Testis (tissue), 3 donors: Measurements from ENCODE around the gene SFTPB. TPM values are rescaled to one million over a fixed set of nuclear protein-coding genes. Genes with fewer than 3 reads are reported as not detected.

ENCODE experiments used
- DNase-seq: peaks from one replicate; pipeline ENCODE4 v3.0.0-alpha.2; 2019
- H3K27ac ChIP-seq, 2 donors: fragments of 200-600 bp; sonication (generic); one replicate each; pipeline ENCODE4 v1.5.1; 2019
- H3K27me3 ChIP-seq: fragments of 200-600 bp; sonication (generic); one replicate; pipeline ENCODE4 v1.5.1; 2019
- H3K36me3 ChIP-seq: fragments of 200-600 bp; sonication (generic); one replicate; pipeline ENCODE4 v1.5.1; 2017; ENCODE audit warnings: low read depth; ENCODE audit errors: missing control alignments
- H3K4me1 ChIP-seq: fragments of 200-600 bp; sonication (generic); one replicate; pipeline ENCODE4 v1.5.1; 2019
- H3K4me3 ChIP-seq, 2 donors: fragments of 200-600 bp; sonication (generic); one replicate each; pipeline ENCODE4 v1.5.1; 2017 to 2019
- H3K9me3 ChIP-seq: fragments of 200-600 bp; sonication (generic); one replicate; pipeline ENCODE4 v1.5.1; 2017
- CTCF ChIP-seq, 3 experiments: fragments of 450-650 bp in 2 of 3; fragments of 200-600 bp in 1 of 3; sonication (generic) in 1 of 3; IDR thresholded peaks; one replicate each; pipeline ENCODE4 v1.5.1; 2016 to 2019; ENCODE audit warnings: antibody characterized with exemption in 3 of 3, mild to moderate bottlenecking in 2 of 3, moderate library complexity in 1 of 3
- POLR2A ChIP-seq: fragments of 450-650 bp; IDR thresholded peaks from one replicate; pipeline ENCODE4 v1.6.1; 2017; ENCODE audit warnings: antibody characterized with exemption, mild to moderate bottlenecking, moderate library complexity
- whole genome bisulfite sequencing, 2 donors: methylation state at CpG; one replicate each; pipeline ENCODE4 v1.1.5; 2018; 5-methylcytosine and 5-hydroxymethylcytosine counted together
- intact Hi-C: fragments of 100-400 bp; cut with DNase I; formaldehyde crosslinking; loops from one replicate; pipeline ENCODE4 v1.15.1; 2023; ENCODE audit warnings: low total_unique reads
- polyA plus RNA-seq: library from polyadenylated mRNA; stranded (reverse); fragments of 350-450 nt; fragmentation: Illumina TruSeq; extraction: RNeasy Lipid Tissue Mini Kit (QIAGEN cat#74804); gene quantifications from one replicate; pipeline ENCODE4 v1.2.3, GENCODE V29; 2014; ENCODE audit warnings: low read depth, low replicate concordance; ENCODE audit not compliant: insufficient read depth
- total RNA-seq, 2 donors: library from RNA; depleted of rRNA; stranded (reverse); fragments of >200 nt; gene quantifications; one replicate each; pipeline ENCODE4 v1.2.3, GENCODE V29; 2016

Gene SFTPB
- total and polyA plus RNA-seq, 3 donors from 2014 or later, result 0.25 to 0.36 TPM; not detected in 1

DNA sequence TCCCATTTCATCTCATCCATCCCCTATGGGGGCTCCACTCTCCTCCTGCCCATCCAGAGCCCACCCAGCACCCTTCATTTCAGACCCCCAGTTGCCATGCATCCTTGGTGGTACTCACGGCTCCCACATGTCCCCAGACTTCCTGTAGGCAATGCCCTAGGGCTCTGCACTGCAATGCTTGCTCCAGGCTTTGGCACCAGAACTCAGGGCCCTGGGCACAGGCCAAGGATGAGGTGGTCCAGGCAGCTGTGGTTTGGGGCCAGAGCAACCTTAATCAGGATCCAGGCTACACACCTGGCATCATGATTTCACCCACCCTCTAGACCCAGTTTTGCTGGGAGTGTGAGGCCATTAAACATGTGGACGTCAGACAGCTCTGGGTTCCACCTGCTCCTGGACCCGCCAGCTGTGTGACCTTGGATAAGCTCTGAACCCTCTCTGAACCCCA, 414 bp downstream of the SFTPB start:
- intact Hi-C loops, result no loop called here
- DNase-seq, result no peak
- no peak for TF ChIP-seq POLR2A
- TF ChIP-seq CTCF (IDR thresholded peaks at IDR 0.05), result no peak
- H3K4me3 ChIP-seq, result no peak overlapping the region
- no peak overlapping the region for H3K27ac ChIP-seq
- H3K4me1 ChIP-seq, result peaks cover 6% of the 10 kb centered on the region
- H3K36me3 ChIP-seq, result no peaks in the 10 kb centered on the region
- WGBS, 2 donors, result 68 to 74% methylated on average over 3 of the region's 3 CpGs
- no peaks in the 10 kb centered on the region for H3K27me3 ChIP-seq
- no peaks in the 10 kb centered on the region for H3K9me3 ChIP-seq

- WGBS, 2 donors, result 76 to 81% methylated on average over 5 to 11 of the region's 11 CpGs
- Histone ChIP-seq H3K4me1 (no peaks in the 10 kb centered on the region), H3K36me3 (no peaks in the 10 kb centered on the region), H3K27ac (no peak overlapping the region), H3K4me3 (no peak overlapping the region), H3K9me3 (no peaks in the 10 kb centered on the region), H3K27me3 (no peaks in the 10 kb centered on the region)
- TF ChIP-seq POLR2A, result no peak
- no peak for TF ChIP-seq CTCF (IDR thresholded peaks at IDR 0.05)
- DNase-seq, result no peak
- intact Hi-C loops, result no loop called here
Observed at GRCh38 chr2:85666435-85667316, 1.3 kb downstream of the SFTPB start.

- H3K4me1 ChIP-seq, result peaks cover 3% of the 10 kb centered on the region
- no peaks in the 10 kb centered on the region for H3K36me3 ChIP-seq
- no peaks in the 10 kb centered on the region for H3K27me3 ChIP-seq
- H3K27ac ChIP-seq, result no peak overlapping the region
- H3K4me3 ChIP-seq, result no peak overlapping the region
- intact Hi-C loops, result no loop called here
- no peak for DNase-seq
- no peaks in the 10 kb centered on the region for H3K9me3 ChIP-seq
- TF ChIP-seq POLR2A, result no peak
- no peak for TF ChIP-seq CTCF (IDR thresholded peaks at IDR 0.05)
- 91 to 97% methylated on average over 5 to 6 of the region's 6 CpGs for WGBS, 2 donors
Observed at GRCh38 chr2:85666016-85666415, 2.0 kb downstream of the SFTPB start.

- Histone ChIP-seq H3K27me3 (no peaks in the 10 kb centered on the region), H3K4me3 (no peak overlapping the region), H3K36me3 (no peaks in the 10 kb centered on the region), H3K4me1 (peaks cover 4% of the 10 kb centered on the region), H3K9me3 (no peaks in the 10 kb centered on the region), H3K27ac (no peak overlapping the region)
- no peak for DNase-seq
- WGBS, 2 donors, result 85 to 89% methylated on average over 5 to 11 of the region's 11 CpGs
- intact Hi-C loops, result no loop called here
- TF ChIP-seq POLR2A (no peak), CTCF (IDR thresholded peaks at IDR 0.05) (no peak)
Observed at GRCh38 chr2:85665264-85665937, 2.6 kb downstream of the SFTPB start.
